ENCODE measurements around the gene TRIM3.
"Not testable (repeated sequence)": the region's sequence is repeated elsewhere in the genome, so short reads cannot be mapped to it uniquely, and the experiment has no call there.

Gene TRIM3

GRCh38 chr11:6473451-6474412, at the start of gene TRIM3:
TRIM3 (minus strand) TSS chr11:6473941; CDS start chr11:6465695, 8,246 bp downstream.
- Mint-ChIP-seq H3K4me1 (ENCODE audit: low read depth) (peaks cover 14% of the 10 kb centered on the region), H3K36me3 (ENCODE audit: low read depth) (peaks cover 8% of the 10 kb centered on the region), H3K4me3 (peak within 1 kb of the TSS; percentile 80), H3K9me3 (no peaks in the 10 kb centered on the region), H3K27me3 (ENCODE audit: low read depth) (peaks cover 13% of the 10 kb centered on the region), H3K27ac (peak within 1 kb of the TSS; percentile 26)

DNA sequence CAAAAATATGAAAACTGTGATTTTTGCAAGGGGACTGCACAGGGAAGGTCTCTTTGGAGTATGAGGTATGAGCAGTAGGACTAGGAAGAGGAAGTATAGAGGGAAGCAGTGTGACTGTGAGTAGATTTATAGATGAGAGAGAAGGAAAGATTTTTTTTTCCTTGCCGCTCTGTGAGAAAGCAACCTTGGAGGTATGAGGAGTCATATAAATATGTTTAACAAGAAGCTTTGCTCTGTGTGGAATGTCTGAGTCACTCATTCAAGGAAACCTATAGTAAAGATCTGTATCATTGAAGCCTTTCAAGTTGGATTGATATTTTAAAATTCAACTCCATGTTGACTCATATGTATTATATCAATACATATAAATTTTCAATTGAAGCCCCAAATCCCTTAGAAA, 49.5 kb upstream of the TRIM3 start:
- Mint-ChIP-seq H3K27me3 (ENCODE audit: low read depth) (peaks cover 4% of the 10 kb centered on the region), H3K27ac (no peak overlapping the region), H3K36me3 (ENCODE audit: low read depth) (peaks cover 28% of the 10 kb centered on the region), H3K4me1 (ENCODE audit: low read depth) (peaks cover 17% of the 10 kb centered on the region), H3K4me3 (no peak overlapping the region), H3K9me3 (no peaks in the 10 kb centered on the region)

- H3K4me3 Mint-ChIP-seq; H3K9me3 Mint-ChIP-seq; H3K27me3 Mint-ChIP-seq (ENCODE audit: low read depth); H3K27ac Mint-ChIP-seq: not testable (repeated sequence)
- Mint-ChIP-seq H3K4me1 (ENCODE audit: low read depth) (peaks cover 14% of the 10 kb centered on the region), H3K36me3 (ENCODE audit: low read depth) (peaks cover 24% of the 10 kb centered on the region)
Measured at GRCh38 chr11:6521946-6522345, 48.2 kb upstream of the TRIM3 start.

DNA sequence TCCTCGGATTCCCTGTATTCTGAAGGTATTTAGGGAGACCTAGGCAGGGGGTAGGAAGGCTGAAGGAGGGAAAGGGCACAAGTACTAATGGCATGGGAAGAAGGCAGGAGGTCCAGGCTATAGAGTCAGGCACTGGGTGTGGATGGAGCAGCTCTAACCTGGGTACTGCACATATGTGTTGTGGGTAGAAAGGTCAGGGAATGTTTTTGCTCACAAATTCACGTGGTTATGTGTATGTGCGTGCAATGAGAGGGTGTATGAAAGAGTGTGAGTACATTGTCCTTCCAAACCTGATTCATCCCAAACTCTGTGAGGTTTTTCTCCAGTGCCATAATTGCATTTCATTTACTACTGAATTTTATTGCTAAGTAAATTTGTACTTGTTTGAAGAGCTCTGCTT, 46.5 kb upstream of the TRIM3 start:
- Mint-ChIP-seq H3K27me3 (ENCODE audit: low read depth) (no peaks in the 10 kb centered on the region), H3K36me3 (ENCODE audit: low read depth) (peaks cover 20% of the 10 kb centered on the region), H3K9me3 (no peaks in the 10 kb centered on the region), H3K4me3 (no peak overlapping the region), H3K4me1 (ENCODE audit: low read depth) (peaks cover 3% of the 10 kb centered on the region), H3K27ac (no peak overlapping the region)

DNA sequence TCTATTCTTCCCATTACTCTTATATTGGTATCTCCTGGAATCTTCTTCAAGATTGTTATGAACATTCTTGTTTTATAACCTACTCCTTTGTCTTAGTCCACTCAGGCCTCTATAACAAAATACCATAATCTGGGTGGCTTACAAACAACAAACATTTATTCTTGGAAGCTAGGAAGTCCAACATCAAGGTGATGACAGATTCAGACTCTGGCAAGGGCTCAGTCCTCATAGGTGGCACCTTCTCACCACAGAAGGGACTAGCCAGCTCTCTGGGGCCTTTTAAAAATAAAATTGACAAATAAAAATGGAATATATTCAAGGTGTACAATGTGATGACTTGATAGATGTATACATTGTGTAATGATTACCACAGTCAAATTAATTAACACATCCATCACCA, 43.1 kb upstream of the TRIM3 start:
- Mint-ChIP-seq H3K4me3 (no peak overlapping the region), H3K36me3 (ENCODE audit: low read depth) (peaks cover 21% of the 10 kb centered on the region), H3K27me3 (ENCODE audit: low read depth) (no peaks in the 10 kb centered on the region), H3K9me3 (no peaks in the 10 kb centered on the region), H3K4me1 (ENCODE audit: low read depth) (no peaks in the 10 kb centered on the region), H3K27ac (no peak overlapping the region)

GRCh38 chr11:6505577-6506240, 32.0 kb upstream of the TRIM3 start:
- H3K27ac Mint-ChIP-seq: no peak overlapping the region
- no peak overlapping the region for H3K4me3 Mint-ChIP-seq
- peaks cover 11% of the 10 kb centered on the region for H3K4me1 Mint-ChIP-seq (ENCODE audit: low read depth)
- peaks cover 29% of the 10 kb centered on the region for H3K36me3 Mint-ChIP-seq (ENCODE audit: low read depth)
- no peaks in the 10 kb centered on the region for H3K27me3 Mint-ChIP-seq (ENCODE audit: low read depth)
- no peaks in the 10 kb centered on the region for H3K9me3 Mint-ChIP-seq

DNA sequence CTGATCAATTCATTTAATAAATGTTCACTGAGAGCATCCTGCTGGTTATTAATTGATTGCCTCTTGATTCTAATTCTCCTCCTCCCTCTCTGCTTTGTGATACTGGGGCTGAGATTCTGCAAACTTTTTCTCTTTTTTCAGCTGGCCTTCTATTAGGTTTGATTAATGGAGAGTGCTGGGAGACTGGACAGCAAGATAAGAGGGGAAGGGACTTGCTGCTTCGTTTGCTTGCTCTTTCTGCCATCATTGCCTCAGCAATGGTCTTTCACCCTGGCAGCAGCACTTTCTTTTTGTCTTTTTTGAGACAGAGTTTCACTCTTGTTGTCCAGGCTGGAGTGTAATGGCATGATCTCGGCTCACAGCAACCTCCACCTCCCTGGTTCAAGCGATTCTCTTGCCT, 30.4 kb upstream of the TRIM3 start:
- no peaks in the 10 kb centered on the region for H3K9me3 Mint-ChIP-seq
- peaks cover 25% of the 10 kb centered on the region for H3K36me3 Mint-ChIP-seq (ENCODE audit: low read depth)
- no peak overlapping the region for H3K27ac Mint-ChIP-seq
- peaks cover 13% of the 10 kb centered on the region for H3K4me1 Mint-ChIP-seq (ENCODE audit: low read depth)
- H3K4me3 Mint-ChIP-seq: no peak overlapping the region
- no peaks in the 10 kb centered on the region for H3K27me3 Mint-ChIP-seq (ENCODE audit: low read depth)

DNA sequence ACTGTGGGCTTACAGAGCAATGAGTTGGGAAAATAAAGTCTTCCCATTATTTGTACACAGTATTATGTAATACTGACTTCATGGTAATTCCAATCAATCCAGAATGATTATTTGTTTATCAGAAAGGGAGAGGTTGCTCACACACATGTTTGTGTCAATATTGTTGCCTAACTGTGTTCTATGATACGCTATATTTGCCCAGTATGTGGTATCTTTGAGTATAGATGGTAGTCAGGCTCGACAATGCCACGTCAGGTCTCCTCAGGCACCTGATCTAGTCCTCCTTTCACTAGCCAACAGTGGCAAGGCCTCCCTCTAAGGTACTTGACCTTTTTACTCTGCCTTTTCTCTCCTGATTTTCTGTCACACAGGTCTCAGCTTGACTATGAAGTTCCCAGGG, 28.6 kb upstream of the TRIM3 start:
- no peak overlapping the region for H3K27ac Mint-ChIP-seq
- no peaks in the 10 kb centered on the region for H3K9me3 Mint-ChIP-seq
- no peaks in the 10 kb centered on the region for H3K27me3 Mint-ChIP-seq (ENCODE audit: low read depth)
- peaks cover 12% of the 10 kb centered on the region for H3K4me1 Mint-ChIP-seq (ENCODE audit: low read depth)
- H3K36me3 Mint-ChIP-seq (ENCODE audit: low read depth): peaks cover 23% of the 10 kb centered on the region
- no peak overlapping the region for H3K4me3 Mint-ChIP-seq

- no peaks in the 10 kb centered on the region for H3K27me3 Mint-ChIP-seq (ENCODE audit: low read depth)
- peaks cover 8% of the 10 kb centered on the region for H3K4me1 Mint-ChIP-seq (ENCODE audit: low read depth)
- H3K9me3 Mint-ChIP-seq: no peaks in the 10 kb centered on the region
- peaks cover 14% of the 10 kb centered on the region for H3K36me3 Mint-ChIP-seq (ENCODE audit: low read depth)
- no peak overlapping the region for H3K27ac Mint-ChIP-seq
- no peak overlapping the region for H3K4me3 Mint-ChIP-seq
Measured at GRCh38 chr11:6498544-6498943, 24.8 kb upstream of the TRIM3 start.

DNA sequence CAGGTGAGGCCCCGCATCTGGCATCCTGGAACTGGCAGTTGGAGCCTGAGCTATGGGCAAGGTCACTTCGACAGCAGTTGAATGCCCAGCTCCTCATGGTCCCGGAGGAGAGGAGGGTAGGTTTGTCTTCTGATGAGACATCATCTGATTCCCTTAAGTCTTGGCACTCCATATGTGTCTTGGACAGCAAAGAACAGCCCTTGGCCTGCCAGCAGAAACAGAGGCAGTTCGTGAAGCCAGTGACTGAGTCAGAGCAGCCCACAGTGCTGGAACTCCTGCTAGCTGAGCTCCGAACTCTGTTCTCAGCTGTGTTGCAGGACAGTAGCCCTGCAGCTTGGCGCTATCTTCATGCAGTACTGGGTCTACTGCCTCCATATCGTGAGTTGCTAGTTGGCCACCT, 24.4 kb upstream of the TRIM3 start:
- peaks cover 8% of the 10 kb centered on the region for H3K4me1 Mint-ChIP-seq (ENCODE audit: low read depth)
- H3K27ac Mint-ChIP-seq: no peak overlapping the region
- H3K36me3 Mint-ChIP-seq (ENCODE audit: low read depth): peaks cover 14% of the 10 kb centered on the region
- H3K4me3 Mint-ChIP-seq: no peak overlapping the region
- no peaks in the 10 kb centered on the region for H3K27me3 Mint-ChIP-seq (ENCODE audit: low read depth)
- no peaks in the 10 kb centered on the region for H3K9me3 Mint-ChIP-seq

DNA sequence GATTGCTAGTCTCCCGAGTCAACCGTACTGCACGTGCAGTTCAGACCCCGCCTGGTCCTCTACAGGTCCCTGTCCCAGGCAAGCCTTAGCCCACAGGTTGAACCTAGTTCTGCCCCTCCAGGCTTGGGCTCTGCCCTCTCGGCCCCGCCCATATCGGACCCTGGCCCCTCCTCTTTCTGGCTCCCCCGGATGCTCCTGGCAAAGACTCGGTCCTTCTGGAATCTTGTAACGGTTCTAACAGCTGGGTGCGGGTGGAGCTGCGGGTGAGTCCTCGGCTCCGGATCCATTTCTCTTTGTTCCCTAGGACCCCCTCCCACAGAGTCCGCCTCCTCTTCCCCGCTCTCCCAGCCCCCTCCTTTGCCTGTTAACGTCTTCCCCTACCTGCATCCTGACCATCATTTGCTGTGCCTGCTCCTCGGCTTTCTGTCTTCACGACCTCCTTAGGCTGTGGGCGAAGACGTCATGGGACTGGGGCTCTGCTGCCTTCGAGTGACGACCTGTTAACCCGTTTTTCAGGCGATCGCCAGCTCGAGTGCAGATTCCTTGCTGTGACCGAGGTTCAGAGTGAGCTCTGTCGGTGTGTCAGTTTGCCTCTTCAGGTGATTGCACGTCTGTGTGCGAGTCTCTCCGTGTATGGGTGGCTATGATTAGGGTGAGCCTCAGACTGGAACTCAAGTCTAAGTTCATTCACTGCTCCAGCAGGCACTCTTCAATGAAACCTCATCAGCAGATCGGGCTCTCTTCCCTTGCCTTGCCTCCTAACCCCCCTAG, 23.5 kb upstream of the TRIM3 start, which contains the start of gene DNHD1:
TSS of gene DNHD1 (plus strand) at position 212 of the 771 bp plus-strand sequence. CDS start 936 bp downstream, outside the sequence.
- no peaks in the 10 kb centered on the region for H3K27me3 Mint-ChIP-seq (ENCODE audit: low read depth)
- H3K4me3 Mint-ChIP-seq: no peak within 1 kb of the TSS
- no peaks in the 10 kb centered on the region for H3K9me3 Mint-ChIP-seq
- peaks cover 8% of the 10 kb centered on the region for H3K4me1 Mint-ChIP-seq (ENCODE audit: low read depth)
- no peak within 1 kb of the TSS for H3K27ac Mint-ChIP-seq
- H3K36me3 Mint-ChIP-seq (ENCODE audit: low read depth): peaks cover 13% of the 10 kb centered on the region

- H3K27me3 Mint-ChIP-seq (ENCODE audit: low read depth): no peaks in the 10 kb centered on the region
- peaks cover 6% of the 10 kb centered on the region for H3K36me3 Mint-ChIP-seq (ENCODE audit: low read depth)
- no peaks in the 10 kb centered on the region for H3K9me3 Mint-ChIP-seq
- H3K4me3 Mint-ChIP-seq: no peak overlapping the region
- peaks cover 5% of the 10 kb centered on the region for H3K4me1 Mint-ChIP-seq (ENCODE audit: low read depth)
- no peak overlapping the region for H3K27ac Mint-ChIP-seq
Measured at GRCh38 chr11:6489306-6489705, 15.6 kb upstream of the TRIM3 start.

DNA sequence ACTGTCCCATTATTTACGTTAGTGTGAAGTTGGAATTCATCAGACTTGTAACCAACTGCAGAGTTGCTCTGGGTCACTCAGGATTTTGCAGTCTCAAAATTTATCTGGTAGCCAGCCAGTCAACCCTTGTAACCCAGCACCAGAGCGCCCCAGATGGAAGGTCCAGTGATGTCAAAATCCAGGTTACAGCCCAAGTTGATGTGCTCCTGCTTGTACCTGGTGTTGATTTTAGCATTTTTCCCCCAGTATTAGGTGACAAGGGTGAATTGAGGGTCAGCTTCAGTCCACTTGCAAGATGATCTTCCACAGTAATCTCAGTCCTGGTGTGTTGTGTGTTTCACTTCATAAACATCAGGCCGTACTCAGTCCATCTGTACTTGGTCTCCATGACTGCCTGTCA, 15.1 kb upstream of the TRIM3 start:
- Mint-ChIP-seq H3K36me3 (ENCODE audit: low read depth) (peaks cover 6% of the 10 kb centered on the region), H3K27ac (no peak overlapping the region), H3K9me3 (no peaks in the 10 kb centered on the region)

DNA sequence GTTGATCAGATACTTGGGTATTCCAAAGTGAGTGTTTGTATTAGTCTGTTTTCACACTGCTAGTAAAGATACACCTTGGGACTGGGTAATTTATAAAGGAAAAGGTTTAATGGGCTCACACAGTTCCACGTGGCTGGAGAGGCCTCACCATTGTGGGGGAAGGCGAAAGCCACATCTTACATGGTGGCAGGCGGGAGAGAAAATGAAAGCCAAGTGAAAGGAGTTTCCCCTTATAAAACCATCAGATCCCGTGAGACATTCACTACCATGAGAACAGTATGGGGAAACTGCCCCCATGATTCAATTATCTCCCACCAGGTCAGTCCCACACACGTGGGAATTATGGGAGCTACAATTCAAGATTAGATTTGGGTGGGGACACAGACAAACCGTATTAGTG, 14.6 kb upstream of the TRIM3 start:
- no peak overlapping the region for H3K27ac Mint-ChIP-seq
- H3K36me3 Mint-ChIP-seq (ENCODE audit: low read depth): peaks cover 9% of the 10 kb centered on the region
- H3K4me3 Mint-ChIP-seq: no peak overlapping the region
- H3K4me1 Mint-ChIP-seq (ENCODE audit: low read depth): peaks cover 8% of the 10 kb centered on the region
- H3K27me3 Mint-ChIP-seq (ENCODE audit: low read depth): no peaks in the 10 kb centered on the region
- H3K9me3 Mint-ChIP-seq: no peaks in the 10 kb centered on the region

More for the DNA sequence above, 15.1 kb upstream of the TRIM3 start:
- Mint-ChIP-seq H3K4me3 (no peak overlapping the region), H3K27me3 (ENCODE audit: low read depth) (no peaks in the 10 kb centered on the region), H3K4me1 (ENCODE audit: low read depth) (peaks cover 5% of the 10 kb centered on the region)
